Pancreas (tissue), 10 donors: Measurements from ENCODE around the gene NCS1. TPM values are rescaled to one million over a fixed set of nuclear protein-coding genes. Genes with fewer than 3 reads are reported as not detected.
"Not testable (repeated sequence)": the region's sequence is repeated elsewhere in the genome, so short reads cannot be mapped to it uniquely, and the experiment has no call there.

Experiments used
- ATAC-seq, 4 donors: fragments of 200-7000 bp; cut with Tn5 transposase; one replicate each; pipeline versions ENCODE4 v1.8.0 to v1.9.1; 2020; ENCODE audit warnings: mild to moderate bottlenecking in 4 of 4, moderate library complexity in 4 of 4
- DNase-seq, 6 donors: peaks; one replicate each; pipeline ENCODE4 v3.0.0-alpha.2; 2020
- FAIRE-seq: peaks from 2 replicates; lab custom pipeline; 2012; peaks lifted over from hg19 to GRCh38; lab: Jason Lieb, UNC
- H3K27ac ChIP-seq, 4 donors: fragments of 200-600 bp; sonication (generic); 1 replicate in 3 of 4; 2 replicates in 1 of 4; pipeline versions ENCODE4 v1.5.0 to v1.8.0; 2020
- H3K27me3 ChIP-seq, 4 donors: fragments of 200-600 bp; one replicate each; pipeline ENCODE4 v1.8.0; 2021
- H3K36me3 ChIP-seq, 3 donors: fragments of 200-600 bp; sonication (generic) in 1 of 3; one replicate each; pipeline versions ENCODE4 v1.5.0 to v1.8.0; 2020 to 2021
- H3K4me1 ChIP-seq, 3 donors: fragments of 200-600 bp; one replicate each; pipeline ENCODE4 v1.8.0; 2021
- H3K4me3 ChIP-seq, 4 donors: fragments of 200-600 bp; sonication (generic) in 2 of 4; one replicate each; pipeline versions ENCODE4 v1.5.0 to v1.8.0; 2020 to 2021
- H3K9me3 ChIP-seq, 4 donors: fragments of 200-600 bp; one replicate each; pipeline ENCODE4 v1.8.0; 2021
- CTCF ChIP-seq, 4 donors: fragments of 200-600 bp; sonication (generic) in 3 of 4; IDR thresholded peaks; one replicate each; pipeline versions ENCODE4 v1.5.0 to v1.8.0; 2021; ENCODE audit warnings: antibody characterized with exemption in 4 of 4
- WGBS, 2 donors: extraction: QIAGEN DNeasy Blood & Tissue Kit; methylation state at CpG; one replicate each; pipeline ENCODE4 v1.1.7; 2013; 5-methylcytosine and 5-hydroxymethylcytosine counted together
- intact Hi-C, 3 donors: fragments of 100-400 bp; cut with DNase I; formaldehyde crosslinking; loops; one replicate each; pipeline versions ENCODE4 v1.11.1 to v1.14.2; 2022
- polyA plus RNA-seq, 2 donors: library from polyadenylated mRNA; stranded (reverse); fragments of 200-250 nt; gene quantifications; one replicate each; pipeline ENCODE4 v1.2.3, GENCODE V29; 2013
- total RNA-seq, 6 donors: library from RNA; stranded (reverse); fragmentation: NEBNext Ultra II Directional in 4 of 6; extraction: Animal tissue kit (Norgen Biotek cat#: 25700) in 4 of 6; gene quantifications; one replicate each; pipeline versions ENCODE4 v1.2.1 to v1.2.4, GENCODE V29; 2021 to 2023
- donor health status: healthy with polysubstance abuse.
- donor health status: DM: no; HTN: no; CAD: no; lungs with moderate emphysema.
- donor health status: DM: no; HTN: no; CAD: no.
- donor health status: control.
- donor health status: control.
- donor health status: Bipolar disorder and iron deficiency.
- donor health status: DM: yes; HTN: yes; CAD: no.
- donor health status: DM: no; HTN: no; CAD: no.
- donor health status: DM: no; HTN: no; CAD: no.
- donor health status: DM: yes; HTN: yes; CAD: no.

Gene NCS1
- total and polyA plus RNA-seq, 8 donors = 3.0 to 8.6 (median 4.9) TPM

- WGBS, 2 donors = 72 to 75% methylated on average over 6 of the region's 6 CpGs
- no peak overlapping the region for H3K27ac ChIP-seq
Measured at GRCh38 chr9:130271473-130271872, 99.3 kb downstream of the NCS1 start.

GRCh38 chr9:130275156-130275555 is 103.0 kb downstream of the NCS1 start:
- Histone ChIP-seq H3K27ac (no peak overlapping the region), H3K4me1 (no peaks in the 10 kb centered on the region), H3K9me3 (no peaks in the 10 kb centered on the region), H3K27me3 (no peaks in the 10 kb centered on the region), H3K36me3 (no peaks in the 10 kb centered on the region), H3K4me3 (no peak overlapping the region)
- 68 to 79% methylated on average over 9 of the region's 9 CpGs for WGBS, 2 donors
- intact Hi-C loops = no loop called here
- FAIRE-seq (no peak), DNase-seq (no peak), ATAC-seq (no peak)
- no peak for TF ChIP-seq CTCF (IDR thresholded peaks at IDR 0.05)

More at GRCh38 chr9:130271473-130271872, 99.3 kb downstream of the NCS1 start:
- no peak overlapping the region for H3K4me3 ChIP-seq
- TF ChIP-seq CTCF (IDR thresholded peaks at IDR 0.05) = no peak
- no peak for DNase-seq
- no peaks in the 10 kb centered on the region for H3K4me1 ChIP-seq
- FAIRE-seq = no peak
- intact Hi-C loops = no loop called here
- no peaks in the 10 kb centered on the region for H3K27me3 ChIP-seq
- H3K36me3 ChIP-seq = no peaks in the 10 kb centered on the region
- no peaks in the 10 kb centered on the region for H3K9me3 ChIP-seq
- ATAC-seq = no peak

- DNase-seq = no peak
- Histone ChIP-seq H3K36me3 (no peaks in the 10 kb centered on the region), H3K4me1 (no peaks in the 10 kb centered on the region), H3K27ac (no peak overlapping the region), H3K27me3 (no peaks in the 10 kb centered on the region), H3K4me3 (no peak overlapping the region), H3K9me3 (no peaks in the 10 kb centered on the region)
- TF ChIP-seq CTCF (IDR thresholded peaks at IDR 0.05) = no peak
- ATAC-seq = no peak
- FAIRE-seq = no peak
- intact Hi-C loops = no loop called here
- WGBS, 2 donors = 51 to 59% methylated on average over 3 of the region's 3 CpGs
Measured at GRCh38 chr9:130276121-130276520, 103.9 kb downstream of the NCS1 start.

GRCh38 chr9:130276955-130277354 is 104.8 kb downstream of the NCS1 start:
- no peaks in the 10 kb centered on the region for H3K4me1 ChIP-seq
- H3K27ac ChIP-seq = no peak overlapping the region
- no peaks in the 10 kb centered on the region for H3K27me3 ChIP-seq
- no peak for TF ChIP-seq CTCF (IDR thresholded peaks at IDR 0.05)
- no peaks in the 10 kb centered on the region for H3K36me3 ChIP-seq
- WGBS, 2 donors = 78 to 91% methylated on average over 11 of the region's 11 CpGs
- ATAC-seq (no peak), FAIRE-seq (no peak), DNase-seq (no peak)
- H3K9me3 ChIP-seq = no peaks in the 10 kb centered on the region
- intact Hi-C loops = no loop called here
- no peak overlapping the region for H3K4me3 ChIP-seq

- intact Hi-C loops, H3K9me3 ChIP-seq, H3K4me3 ChIP-seq, H3K27ac ChIP-seq, H3K4me1 ChIP-seq, H3K27me3 ChIP-seq, ATAC-seq, DNase-seq, FAIRE-seq, H3K36me3 ChIP-seq: not testable (repeated sequence)
- 86 to 95% methylated on average over 1 of the region's 1 CpG for WGBS, 2 donors
Measured at GRCh38 chr9:130277525-130277924, 105.3 kb downstream of the NCS1 start.
